ENCODE results near the gene RGS1.
"Not testable (repeated sequence)": the region's sequence is repeated elsewhere in the genome, so short reads cannot be mapped to it uniquely, and the experiment has no call there.

RGS1 gene, protein sequence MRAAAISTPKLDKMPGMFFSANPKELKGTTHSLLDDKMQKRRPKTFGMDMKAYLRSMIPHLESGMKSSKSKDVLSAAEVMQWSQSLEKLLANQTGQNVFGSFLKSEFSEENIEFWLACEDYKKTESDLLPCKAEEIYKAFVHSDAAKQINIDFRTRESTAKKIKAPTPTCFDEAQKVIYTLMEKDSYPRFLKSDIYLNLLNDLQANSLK

GRCh38 chr1:192575499-192576189 is at the start of gene RGS1:
TSS of gene RGS1 (plus strand) at chr1:192575773. CDS start at chr1:192575793, 20 bp downstream.
- DNase-seq = no peak

DNA sequence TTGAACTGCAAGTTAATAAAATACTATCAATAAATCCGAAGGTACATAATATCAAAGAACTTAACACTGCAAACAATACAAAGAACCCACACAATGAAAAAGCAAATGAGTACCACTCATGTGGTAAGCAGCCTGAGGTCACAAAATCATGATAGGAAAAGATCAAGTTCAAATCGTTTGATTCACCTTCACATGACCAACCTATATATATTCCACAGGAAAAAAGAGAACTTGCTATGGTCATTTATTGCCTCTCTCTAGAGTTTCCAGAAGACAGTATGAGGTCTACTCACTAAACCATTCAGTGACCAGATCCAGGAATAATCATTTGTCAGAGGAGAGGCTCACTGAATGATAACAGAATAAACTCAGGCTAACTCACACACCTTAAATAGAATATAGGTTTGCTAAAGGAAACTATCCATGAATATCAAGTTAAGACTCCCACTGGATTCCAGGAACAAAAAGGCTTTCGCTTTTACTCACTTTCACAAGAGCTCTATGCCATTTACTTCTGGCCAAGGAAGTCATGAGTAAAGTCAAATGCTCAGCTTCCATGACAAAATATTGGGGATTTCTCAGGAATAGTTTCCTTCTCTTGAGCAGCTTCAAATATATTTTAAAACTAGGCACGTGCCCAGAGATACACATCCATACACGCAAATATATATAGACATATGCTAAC is 48.3 kb upstream of the RGS1 start:
- no peak for DNase-seq

DNA sequence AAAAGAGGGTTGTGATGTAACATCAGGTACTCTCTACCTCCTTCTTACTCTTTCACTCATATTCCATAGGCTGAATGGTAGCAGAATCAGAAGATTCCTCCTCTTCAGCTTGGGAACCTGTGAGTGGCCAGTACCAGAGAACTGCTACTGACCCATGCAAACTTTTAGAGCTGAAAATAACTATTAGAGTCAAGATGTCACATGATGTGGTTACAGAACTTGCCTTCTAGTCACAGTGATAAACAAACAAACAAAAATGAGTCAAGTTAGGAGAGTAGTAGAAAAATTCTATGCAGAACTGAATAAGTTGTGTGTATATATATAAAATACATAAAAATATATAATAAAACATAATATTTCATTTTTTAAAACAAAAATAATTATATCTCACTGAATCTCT is 47.6 kb upstream of the RGS1 start:
- no peak for DNase-seq

- no peak for DNase-seq
These were observed 46.4 kb upstream of the RGS1 start for GRCh38 chr1:192529031-192529755.

GRCh38 chr1:192529811-192530210 is 45.8 kb upstream of the RGS1 start:
- DNase-seq = no peak

GRCh38 chr1:192530254-192530653 is 45.3 kb upstream of the RGS1 start:
- no peak for DNase-seq

GRCh38 chr1:192531037-192531703 is 44.4 kb upstream of the RGS1 start:
- DNase-seq = not testable (repeated sequence)

GRCh38 chr1:192534666-192535065 is 40.9 kb upstream of the RGS1 start:
- DNase-seq = no peak

DNA sequence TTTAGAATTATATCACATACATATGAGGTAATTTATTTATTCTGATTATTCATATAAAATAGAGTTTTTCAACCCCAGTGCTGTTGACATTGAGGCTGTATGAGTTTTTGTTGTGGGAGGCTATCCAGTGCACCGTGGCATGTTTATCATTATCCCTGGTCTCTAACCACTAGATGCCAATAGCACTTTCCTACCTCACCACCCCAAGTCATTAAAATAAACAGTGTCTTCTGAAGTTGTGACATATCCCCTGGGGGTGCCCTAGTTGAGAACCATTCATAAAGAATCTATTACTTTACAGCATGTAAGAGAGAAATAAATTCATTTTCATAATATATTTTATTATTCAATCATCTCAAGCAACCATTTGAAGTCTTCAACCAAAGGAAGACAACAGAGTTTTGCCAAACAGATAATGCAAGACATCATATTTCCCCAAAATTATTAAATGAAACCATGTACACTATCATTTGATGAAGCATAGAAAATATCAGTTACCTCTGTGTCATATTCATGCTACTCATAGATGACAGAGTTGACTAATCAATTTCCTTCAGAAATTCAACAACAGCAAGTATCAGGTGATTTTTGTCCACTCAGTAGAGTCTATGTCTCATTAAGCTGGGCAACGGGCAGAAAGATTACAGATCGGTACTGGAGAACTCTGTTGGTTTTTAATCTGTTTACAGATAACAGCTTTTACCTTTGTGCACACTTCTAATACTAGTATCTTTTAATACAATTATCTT is 39.5 kb upstream of the RGS1 start:
- no peak for DNase-seq

GRCh38 chr1:192538407-192539296 is 36.9 kb upstream of the RGS1 start:
- no peak for DNase-seq

DNA sequence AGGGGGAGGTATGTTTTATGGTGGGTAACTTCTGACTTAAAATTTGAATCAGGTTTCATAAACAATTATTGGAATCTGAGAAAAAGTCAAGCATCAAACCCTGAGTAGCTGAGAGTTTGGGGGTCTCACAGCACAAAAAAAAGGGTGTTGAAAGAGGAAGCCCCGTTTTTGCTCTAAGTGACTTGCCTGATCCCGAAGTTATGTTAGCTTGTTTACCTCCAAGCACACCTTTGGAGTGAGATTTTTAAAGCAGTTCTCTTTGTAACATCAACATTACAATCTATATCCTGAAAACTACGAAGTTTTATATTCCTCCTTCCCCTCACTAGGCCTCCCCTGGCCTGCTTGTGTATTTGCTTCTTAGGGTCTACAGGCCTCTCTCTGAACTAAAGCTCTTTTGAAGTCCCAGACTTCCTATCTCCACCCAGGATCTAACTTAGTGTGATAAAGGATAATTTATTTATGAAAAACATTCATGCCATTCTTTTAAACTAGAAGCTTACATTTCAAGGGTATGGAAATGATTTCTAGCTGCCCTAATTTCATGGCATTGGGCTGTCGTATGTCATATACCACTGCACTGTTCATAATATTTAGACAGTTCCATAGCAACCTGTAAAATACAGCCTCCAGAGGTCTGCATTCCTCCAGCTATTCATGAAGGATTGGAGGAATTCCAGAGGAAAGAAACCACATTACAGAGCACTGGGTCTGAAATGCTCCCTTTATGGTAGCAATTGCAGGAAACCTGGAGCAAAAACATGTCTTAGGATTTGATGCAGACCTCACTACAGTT is 36.1 kb upstream of the RGS1 start:
- DNase-seq = peak in 1 of 2 experiments; percentile 21

- no peak for DNase-seq
These were observed 32.1 kb upstream of the RGS1 start for GRCh38 chr1:192543445-192543844.

- DNase-seq = no peak
These were observed 29.6 kb upstream of the RGS1 start for GRCh38 chr1:192545896-192546521.

GRCh38 chr1:192546596-192547190 is 28.9 kb upstream of the RGS1 start:
- no peak for DNase-seq

GRCh38 chr1:192547501-192547900 is 28.1 kb upstream of the RGS1 start:
- peak in 1 of 2 experiments; percentile 9 for DNase-seq

GRCh38 chr1:192549937-192550336 is 25.6 kb upstream of the RGS1 start:
- DNase-seq = no peak

DNA sequence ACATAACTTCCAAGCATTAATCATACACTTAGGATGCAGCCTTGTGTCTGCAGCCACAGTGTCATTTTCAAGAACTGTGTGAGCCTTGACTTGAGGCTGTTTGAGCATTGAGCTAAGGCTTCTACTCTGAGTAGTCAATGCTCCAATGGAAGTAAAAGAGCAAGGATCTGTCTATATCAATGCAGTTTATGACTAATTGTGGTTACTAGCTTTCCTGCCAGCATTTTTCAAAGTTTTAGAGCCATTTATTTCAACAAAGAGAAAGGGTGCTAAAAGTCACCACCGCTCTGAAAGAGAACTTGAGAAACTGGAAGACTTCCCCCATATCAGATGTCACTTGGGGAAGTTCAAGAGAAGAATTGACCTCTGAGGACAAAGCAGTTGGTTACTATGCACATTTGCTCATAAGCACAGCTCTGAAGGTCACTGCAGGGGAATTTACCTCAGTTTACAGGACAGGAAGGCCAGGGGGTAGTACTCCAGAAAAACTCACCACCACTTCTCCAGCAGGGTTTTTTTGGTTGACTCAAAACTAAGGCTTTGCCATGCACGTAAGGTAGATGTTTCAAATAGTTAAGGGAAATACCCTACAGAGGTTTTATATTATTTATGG is 24.5 kb upstream of the RGS1 start:
- no peak for DNase-seq

DNA sequence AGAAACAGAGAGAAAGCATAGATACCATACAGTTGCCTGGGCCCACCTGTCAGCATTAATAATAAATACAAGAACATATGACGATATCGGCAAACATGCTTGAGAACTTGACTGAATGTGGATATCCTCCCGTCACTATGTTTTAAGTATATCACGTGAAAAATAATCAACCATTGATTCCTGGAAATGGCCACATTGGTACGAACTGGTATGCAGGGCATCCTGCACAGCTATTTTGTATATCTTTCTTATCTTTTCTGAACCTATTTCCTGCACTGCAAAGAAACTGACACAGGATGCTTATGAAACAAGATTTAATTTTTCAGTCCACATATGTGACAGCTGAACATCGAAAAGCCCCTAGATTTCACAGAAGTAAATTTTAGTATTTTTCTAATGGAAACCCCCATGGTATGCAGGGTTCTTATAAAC is 22.8 kb upstream of the RGS1 start:
- DNase-seq = no peak

GRCh38 chr1:192553741-192554140 is 21.8 kb upstream of the RGS1 start:
- DNase-seq = no peak
